Endothelial cell of umbilical vein (primary cell): ENCODE measurements around the gene CKS1B. TPM values are rescaled to one million over a fixed set of nuclear protein-coding genes. Genes with fewer than 3 reads are reported as not detected.

Source experiments
- BruUV-seq: library from RNA; stranded (reverse); fragments of 400-500 nt; replicated peaks from 2 replicates; lab custom pipeline; 2021; lab: Mats Ljungman, UMichigan
- CTCF ChIA-PET: fragments of 300-600, 350-600 bp; sonication (Branson Sonifier 250); formaldehyde crosslinking; loops from one replicate; lab custom pipeline; 2021; ENCODE audit warnings: antibody characterized with exemption, inconsistent platforms; lab: Charles Lee
- POLR2A ChIA-PET: fragments of 300-600, 350-600 bp; sonication (Branson Sonifier 250); formaldehyde crosslinking; loops from one replicate; lab custom pipeline; 2021; ENCODE audit warnings: antibody characterized with exemption, inconsistent platforms; lab: Charles Lee
- DNase-seq: peaks from one replicate; pipeline ENCODE4 v3.0.0-alpha.2; 2011; ENCODE audit warnings: low read depth, low spot score
- FAIRE-seq: peaks from 2 replicates; lab custom pipeline; 2011; peaks lifted over from hg19 to GRCh38; lab: Jason Lieb, UNC
- H2AFZ ChIP-seq: 2 replicates; pipeline ENCODE4 v1.6.0; 2012; ENCODE audit warnings: low read depth, low read length, control low read depth, inconsistent platforms
- H3K27ac ChIP-seq: 2 replicates; pipeline ENCODE4 v1.5.1; 2011; ENCODE audit warnings: low read depth, mild to moderate bottlenecking, control low read depth, low read length, moderate library complexity; ENCODE audit not compliant: insufficient read depth
- H3K27me3 ChIP-seq, 2 experiments: 2 replicates each; pipeline versions ENCODE4 v1.6.0 to v1.6.1; 2011; ENCODE audit warnings: low read length in 2 of 2, mixed read lengths in 1 of 2; ENCODE audit not compliant: control insufficient read depth in 2 of 2, insufficient read depth in 2 of 2
- H3K36me3 ChIP-seq, 2 experiments: 2 replicates in 1 of 2; 3 replicates in 1 of 2; pipeline ENCODE4 v1.5.1; 2011; ENCODE audit warnings: low read length in 2 of 2, mild to moderate bottlenecking in 1 of 2, moderate library complexity in 1 of 2; ENCODE audit not compliant: control insufficient read depth in 2 of 2, insufficient read depth in 2 of 2; ENCODE audit errors: extremely low read depth in 1 of 2
- H3K4me1 ChIP-seq: 3 replicates; pipeline ENCODE4 v1.5.1; 2011; ENCODE audit warnings: mild to moderate bottlenecking, low read length; ENCODE audit not compliant: control insufficient read depth, insufficient read depth; ENCODE audit errors: extremely low read depth
- H3K4me2 ChIP-seq: 2 replicates; pipeline ENCODE4 v1.6.1; 2011; ENCODE audit warnings: low read length, control low read depth, mixed read lengths; ENCODE audit not compliant: insufficient read depth
- H3K4me3 ChIP-seq, 3 experiments: fragments of 200-600 bp in 1 of 3; sonication (generic), shearing (Covaris generic) in 1 of 3; replicated peaks in 1 of 3; 2 replicates each; pipeline ENCODE4 v1.5.1; 2011 to 2016; ENCODE audit warnings: control low read depth in 3 of 3, low read length in 3 of 3, mild to moderate bottlenecking in 2 of 3, inconsistent platforms in 1 of 3, low read depth in 1 of 3, moderate library complexity in 1 of 3; ENCODE audit not compliant: insufficient read depth in 1 of 3
- H3K79me2 ChIP-seq: 2 replicates; pipeline ENCODE4 v1.6.0; 2012; ENCODE audit warnings: low read length, inconsistent platforms; ENCODE audit not compliant: control insufficient read depth, insufficient read depth
- H3K9ac ChIP-seq: replicated peaks from 2 replicates; pipeline ENCODE3; 2011; ENCODE audit warnings: low read length, control low read depth; ENCODE audit not compliant: insufficient read depth; ENCODE audit errors: extremely low read depth
- H3K9me1 ChIP-seq: replicated peaks from 3 replicates; pipeline ENCODE4 v1.6.0; 2011; ENCODE audit warnings: mild to moderate bottlenecking, low read length; ENCODE audit not compliant: control insufficient read depth, insufficient read depth; ENCODE audit errors: extremely low read depth
- H3K9me3 ChIP-seq: replicated peaks from 2 replicates; pipeline ENCODE4 v1.5.1; 2012; ENCODE audit warnings: low read length, inconsistent platforms; ENCODE audit not compliant: control insufficient read depth, insufficient read depth
- H4K20me1 ChIP-seq: replicated peaks from 2 replicates; pipeline ENCODE3; 2011; ENCODE audit warnings: mild to moderate bottlenecking, low read length; ENCODE audit not compliant: control insufficient read depth, insufficient read depth; ENCODE audit errors: extremely low read depth
- EZH2 ChIP-seq: IDR thresholded peaks from 2 replicates; pipeline ENCODE4 v1.6.1; 2012; ENCODE audit warnings: borderline replicate concordance, low read depth, mild to moderate bottlenecking, moderate library complexity, low read length, inconsistent platforms; ENCODE audit not compliant: severe bottlenecking
- FOS ChIP-seq: IDR thresholded peaks from 2 replicates; pipeline ENCODE4 v1.6.1; 2011; ENCODE audit warnings: mild to moderate bottlenecking, low read length, moderate library complexity, borderline replicate concordance; ENCODE audit not compliant: insufficient read depth
- GATA2 ChIP-seq: IDR thresholded peaks from 2 replicates; pipeline ENCODE4 v1.7.0; 2011; ENCODE audit warnings: low read depth, mild to moderate bottlenecking, moderate library complexity, mixed read lengths, low read length; ENCODE audit not compliant: insufficient read length, insufficient read depth
- JUN ChIP-seq: IDR thresholded peaks from 2 replicates; pipeline ENCODE4 v1.6.1; 2011; ENCODE audit warnings: borderline replicate concordance, low read depth; ENCODE audit not compliant: insufficient read length, insufficient read depth
- MYC ChIP-seq: IDR thresholded peaks from one replicate; pipeline ENCODE4 v1.6.1; 2011; ENCODE audit warnings: mild to moderate bottlenecking, low read depth, low read length
- POLR2A ChIP-seq: IDR thresholded peaks from 2 replicates; pipeline ENCODE4 v1.6.1; 2012; ENCODE audit warnings: low read depth, mild to moderate bottlenecking, control low read depth, low read length
- POLR2AphosphoS5 ChIP-seq: IDR thresholded peaks from 2 replicates; pipeline ENCODE4 v1.6.1; 2012; ENCODE audit warnings: low read depth, mild to moderate bottlenecking, control low read depth, low read length, moderate library complexity; ENCODE audit not compliant: insufficient read depth
- dilution Hi-C: fragments of 300-500 bp; cut with MboI; formaldehyde crosslinking; loops from one replicate; pipeline ENCODE4 v1.15.0; 2019; ENCODE audit warnings: low sequenced_read_pairs; ENCODE audit not compliant: extremely low pct_ligation_motif_present
- intact Hi-C: fragments of 100-400 bp; cut with micrococcal nuclease; formaldehyde crosslinking; loops from one replicate; pipeline ENCODE4 v1.10.0; 2022
- polyA plus RNA-seq, 4 experiments: library from polyadenylated mRNA; depleted of rRNA in 3 of 4; stranded (reverse) in 3 of 4; unstranded in 1 of 4; fragments of >200 nt; gene quantifications; 2 replicates each; pipeline versions ENCODE4 v1.2.1 to v1.2.3, GENCODE V29; 2011 to 2012; ENCODE audit warnings: missing spikeins in 1 of 4
- total RNA-seq: library from RNA; stranded (reverse); gene quantifications from 2 replicates; pipeline ENCODE4 v1.2.3, GENCODE V29; 2021
- TF ChIP-seq, protein P1 (sequence below): IDR thresholded peaks from 2 replicates; pipeline ENCODE4 v1.6.1; 2011; ENCODE audit not compliant: insufficient read depth, insufficient read length
- TF ChIP-seq, protein P2 (sequence below), 2 donors: IDR thresholded peaks; 1 replicate in 1 of 2; 2 replicates in 1 of 2; pipeline ENCODE4 v1.5.1; 2011; ENCODE audit warnings: low read length in 2 of 2, mild to moderate bottlenecking in 2 of 2, moderate library complexity in 2 of 2, control low read depth in 1 of 2, inconsistent platforms in 1 of 2, low read depth in 1 of 2; ENCODE audit not compliant: insufficient read depth in 1 of 2; ENCODE audit errors: extremely low read depth in 1 of 2

CKS1B gene
- total and polyA plus RNA-seq, 2 donors (not counting 3 experiments of a cell fraction or from before 2014, with no cell fraction given), result 126 to 280 TPM

DNA sequence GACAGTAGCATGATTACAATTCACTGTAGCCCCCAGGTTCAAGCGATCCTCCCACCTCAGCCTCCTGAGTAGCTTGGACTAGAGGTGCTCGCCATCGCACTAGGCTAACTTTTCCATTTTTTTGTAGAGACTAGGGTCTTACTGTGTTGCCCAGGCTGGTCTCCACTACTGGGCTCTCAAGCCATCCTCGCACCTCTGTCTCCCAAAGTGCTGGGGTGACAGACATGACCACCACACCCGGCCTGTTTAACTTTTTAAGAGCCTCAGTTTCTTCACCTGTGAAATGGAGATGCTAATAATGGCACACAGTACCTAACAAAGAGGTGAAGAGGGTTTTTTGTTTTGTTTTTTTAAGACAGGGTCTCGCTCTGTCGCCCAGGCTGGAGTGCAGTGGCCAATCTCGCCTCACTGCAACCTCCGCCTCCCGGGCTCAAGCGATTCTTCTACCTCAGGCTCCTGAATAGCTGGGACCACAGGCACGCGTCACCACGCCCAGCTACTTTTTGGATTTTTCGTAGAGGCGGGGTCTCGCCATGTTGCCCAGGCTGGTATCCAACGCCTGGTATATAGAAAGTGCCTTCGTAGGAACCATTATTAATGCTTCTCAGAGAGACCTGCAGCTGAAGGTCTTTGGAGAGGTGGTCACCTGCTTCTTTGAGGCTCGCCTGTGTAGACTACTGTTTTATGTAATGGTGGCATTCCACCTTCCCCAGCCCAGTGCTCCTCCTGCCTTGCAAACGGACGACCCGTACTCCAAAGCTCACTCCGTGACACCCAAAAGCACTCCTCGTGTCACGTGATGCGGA is 38.5 kb upstream of the CKS1B start:
- TF ChIP-seq FOS, result no peak
- no peak for TF ChIP-seq JUN
- TF ChIP-seq MYC, result no peak
- TF ChIP-seq POLR2AphosphoS5, result no peak
- TF ChIP-seq POLR2A, result no peak
- no peak for TF ChIP-seq GATA2
- TF ChIP-seq, protein P1, sequence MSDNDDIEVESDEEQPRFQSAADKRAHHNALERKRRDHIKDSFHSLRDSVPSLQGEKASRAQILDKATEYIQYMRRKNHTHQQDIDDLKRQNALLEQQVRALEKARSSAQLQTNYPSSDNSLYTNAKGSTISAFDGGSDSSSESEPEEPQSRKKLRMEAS, result no peak
- TF ChIP-seq, protein P2, sequence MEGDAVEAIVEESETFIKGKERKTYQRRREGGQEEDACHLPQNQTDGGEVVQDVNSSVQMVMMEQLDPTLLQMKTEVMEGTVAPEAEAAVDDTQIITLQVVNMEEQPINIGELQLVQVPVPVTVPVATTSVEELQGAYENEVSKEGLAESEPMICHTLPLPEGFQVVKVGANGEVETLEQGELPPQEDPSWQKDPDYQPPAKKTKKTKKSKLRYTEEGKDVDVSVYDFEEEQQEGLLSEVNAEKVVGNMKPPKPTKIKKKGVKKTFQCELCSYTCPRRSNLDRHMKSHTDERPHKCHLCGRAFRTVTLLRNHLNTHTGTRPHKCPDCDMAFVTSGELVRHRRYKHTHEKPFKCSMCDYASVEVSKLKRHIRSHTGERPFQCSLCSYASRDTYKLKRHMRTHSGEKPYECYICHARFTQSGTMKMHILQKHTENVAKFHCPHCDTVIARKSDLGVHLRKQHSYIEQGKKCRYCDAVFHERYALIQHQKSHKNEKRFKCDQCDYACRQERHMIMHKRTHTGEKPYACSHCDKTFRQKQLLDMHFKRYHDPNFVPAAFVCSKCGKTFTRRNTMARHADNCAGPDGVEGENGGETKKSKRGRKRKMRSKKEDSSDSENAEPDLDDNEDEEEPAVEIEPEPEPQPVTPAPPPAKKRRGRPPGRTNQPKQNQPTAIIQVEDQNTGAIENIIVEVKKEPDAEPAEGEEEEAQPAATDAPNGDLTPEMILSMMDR (IDR thresholded peaks at IDR 0.05; ENCODE audit: extremely low read depth in 1 of 2, insufficient read depth in 1 of 2, low read depth in 1 of 2, low read length in 2 of 2), result no peak
- no peak for TF ChIP-seq EZH2
- H3K27me3 ChIP-seq, result no peaks in the 10 kb centered on the region
- H3K27ac ChIP-seq, result peak overlapping the region; percentile 92
- H3K79me2 ChIP-seq, result no peaks in the 10 kb centered on the region
- H3K9ac ChIP-seq, result peak overlapping the region; percentile 89
- H3K9me3 ChIP-seq, result no peaks in the 10 kb centered on the region
- H3K4me1 ChIP-seq, result peaks cover 8% of the 10 kb centered on the region
- dilution Hi-C loops (no loop called here), intact Hi-C loops (loop anchor here (1.0 to 2.0 kb wide), 3 partner anchors 19 to 377 kb away; partner anchors contain the start of gene UBE2Q1)
- H3K4me2 ChIP-seq, result peak overlapping the region; percentile 74
- no peaks in the 10 kb centered on the region for H3K9me1 ChIP-seq
- CTCF ChIA-PET, result interaction anchor here (0.8 to 2.6 kb wide), 23 partner anchors 10 to 376 kb away, joined by 3 to 18 read pairs (median 4); partner anchors contain the start of genes ADAM15, LENEP, PBXIP1 and PYGO2
- FAIRE-seq (no peak), DNase-seq (no peak)
- no peaks in the 10 kb centered on the region for H3K36me3 ChIP-seq
- H2AFZ ChIP-seq, result peak overlapping the region; percentile 76
- H4K20me1 ChIP-seq, result no peaks in the 10 kb centered on the region
- peak overlapping the region; percentile 3 to 79 (median 55) for H3K4me3 ChIP-seq
- no TSS peak for BruUV-seq
- POLR2A ChIA-PET, result interaction anchor here (0.8 to 0.9 kb wide), 2 partner anchors 20 to 51 kb away, joined by 3 to 6 read pairs; partner anchors contain the start of gene PBXIP1
